ENCODE results near the gene CXCR6. TPM values are rescaled to one million over a fixed set of nuclear protein-coding genes. Genes with fewer than 3 reads are reported as not detected.

Gene CXCR6
- total RNA-seq, 1 experiment from 2014 or later: not detected

GRCh38 chr3:45974686-45975085 is 31.4 kb downstream of the CXCR6 start:
- CTCF ChIA-PET: interaction anchor here (0.6 kb wide), 1 partner anchor 104 kb away, joined by 3 read pairs; no protein-coding TSS in a partner anchor
- no peak for TF ChIP-seq CTCF (IDR thresholded peaks at IDR 0.05; ENCODE audit: unreplicated experiment)
- Mint-ChIP-seq H3K4me1 (ENCODE audit: low read depth, unreplicated experiment) (peaks cover 11% of the 10 kb centered on the region), H3K36me3 (ENCODE audit: insufficient read depth, unreplicated experiment) (peaks cover 17% of the 10 kb centered on the region), H3K9me3 (ENCODE audit: low read depth, unreplicated experiment) (no peaks in the 10 kb centered on the region), H3K27me3 (ENCODE audit: unreplicated experiment) (no peaks in the 10 kb centered on the region), H3K4me3 (ENCODE audit: low read depth, unreplicated experiment) (no peak overlapping the region), H3K27ac (ENCODE audit: unreplicated experiment) (no peak overlapping the region)
- DNase-seq: no peak
- no TSS peak for BruUV-seq (replicated peaks)
- intact Hi-C loops (cut with micrococcal nuclease; ENCODE audit: unreplicated experiment): no loop called here

- no peak for TF ChIP-seq CTCF (IDR thresholded peaks at IDR 0.05; ENCODE audit: unreplicated experiment)
- intact Hi-C loops (cut with micrococcal nuclease; ENCODE audit: unreplicated experiment): no loop called here
- H3K27me3 Mint-ChIP-seq (ENCODE audit: unreplicated experiment): no peaks in the 10 kb centered on the region
- BruUV-seq (replicated peaks): no TSS peak
- H3K4me3 Mint-ChIP-seq (ENCODE audit: low read depth, unreplicated experiment): no peak overlapping the region
- CTCF ChIA-PET: no interaction called here
- no peaks in the 10 kb centered on the region for H3K9me3 Mint-ChIP-seq (ENCODE audit: low read depth, unreplicated experiment)
- H3K27ac Mint-ChIP-seq (ENCODE audit: unreplicated experiment): no peak overlapping the region
- H3K36me3 Mint-ChIP-seq (ENCODE audit: insufficient read depth, unreplicated experiment): peaks cover 20% of the 10 kb centered on the region
- H3K4me1 Mint-ChIP-seq (ENCODE audit: low read depth, unreplicated experiment): peaks cover 11% of the 10 kb centered on the region
- DNase-seq: no peak
Observed at GRCh38 chr3:45975686-45976085, 32.4 kb downstream of the CXCR6 start.

- peaks cover 20% of the 10 kb centered on the region for H3K36me3 Mint-ChIP-seq (ENCODE audit: insufficient read depth, unreplicated experiment)
- no peaks in the 10 kb centered on the region for H3K9me3 Mint-ChIP-seq (ENCODE audit: low read depth, unreplicated experiment)
- TF ChIP-seq CTCF (IDR thresholded peaks at IDR 0.05; ENCODE audit: unreplicated experiment): no peak
- H3K27me3 Mint-ChIP-seq (ENCODE audit: unreplicated experiment): no peaks in the 10 kb centered on the region
- no peak overlapping the region for H3K4me3 Mint-ChIP-seq (ENCODE audit: low read depth, unreplicated experiment)
- BruUV-seq (replicated peaks): no TSS peak
- no peak for DNase-seq
- peaks cover 11% of the 10 kb centered on the region for H3K4me1 Mint-ChIP-seq (ENCODE audit: low read depth, unreplicated experiment)
- H3K27ac Mint-ChIP-seq (ENCODE audit: unreplicated experiment): no peak overlapping the region
- intact Hi-C loops (cut with micrococcal nuclease; ENCODE audit: unreplicated experiment): no loop called here
- CTCF ChIA-PET: no interaction called here
Observed at GRCh38 chr3:45976191-45977091, 33.2 kb downstream of the CXCR6 start.

GRCh38 chr3:45978006-45978761 is 34.9 kb downstream of the CXCR6 start:
- no peak for TF ChIP-seq CTCF (IDR thresholded peaks at IDR 0.05; ENCODE audit: unreplicated experiment)
- DNase-seq: peak; percentile 71
- H3K27ac Mint-ChIP-seq (ENCODE audit: unreplicated experiment): no peak overlapping the region
- BruUV-seq (replicated peaks): no TSS peak
- CTCF ChIA-PET: no interaction called here
- H3K27me3 Mint-ChIP-seq (ENCODE audit: unreplicated experiment): no peaks in the 10 kb centered on the region
- H3K4me3 Mint-ChIP-seq (ENCODE audit: low read depth, unreplicated experiment): no peak overlapping the region
- H3K9me3 Mint-ChIP-seq (ENCODE audit: low read depth, unreplicated experiment): no peaks in the 10 kb centered on the region
- peaks cover 11% of the 10 kb centered on the region for H3K4me1 Mint-ChIP-seq (ENCODE audit: low read depth, unreplicated experiment)
- intact Hi-C loops (cut with micrococcal nuclease; ENCODE audit: unreplicated experiment): no loop called here
- H3K36me3 Mint-ChIP-seq (ENCODE audit: insufficient read depth, unreplicated experiment): peaks cover 25% of the 10 kb centered on the region
